ENCODE data around the gene ADGRB2. TPM values are rescaled to one million over a fixed set of nuclear protein-coding genes. Genes with fewer than 3 reads are reported as not detected.

ADGRB2 gene
- total RNA-seq, 4 donors from 2014 or later = 1.1 to 2.2 (median 1.7) TPM; not detected in 1

- H3K36me3 ChIP-seq = no peaks in the 10 kb centered on the region
- intact Hi-C loops (cut with DNase I; ENCODE audit: low total_unique reads) = no loop called here
- H3K9me3 ChIP-seq = no peaks in the 10 kb centered on the region
- H3K4me1 ChIP-seq = no peaks in the 10 kb centered on the region
- TF ChIP-seq, protein P1, sequence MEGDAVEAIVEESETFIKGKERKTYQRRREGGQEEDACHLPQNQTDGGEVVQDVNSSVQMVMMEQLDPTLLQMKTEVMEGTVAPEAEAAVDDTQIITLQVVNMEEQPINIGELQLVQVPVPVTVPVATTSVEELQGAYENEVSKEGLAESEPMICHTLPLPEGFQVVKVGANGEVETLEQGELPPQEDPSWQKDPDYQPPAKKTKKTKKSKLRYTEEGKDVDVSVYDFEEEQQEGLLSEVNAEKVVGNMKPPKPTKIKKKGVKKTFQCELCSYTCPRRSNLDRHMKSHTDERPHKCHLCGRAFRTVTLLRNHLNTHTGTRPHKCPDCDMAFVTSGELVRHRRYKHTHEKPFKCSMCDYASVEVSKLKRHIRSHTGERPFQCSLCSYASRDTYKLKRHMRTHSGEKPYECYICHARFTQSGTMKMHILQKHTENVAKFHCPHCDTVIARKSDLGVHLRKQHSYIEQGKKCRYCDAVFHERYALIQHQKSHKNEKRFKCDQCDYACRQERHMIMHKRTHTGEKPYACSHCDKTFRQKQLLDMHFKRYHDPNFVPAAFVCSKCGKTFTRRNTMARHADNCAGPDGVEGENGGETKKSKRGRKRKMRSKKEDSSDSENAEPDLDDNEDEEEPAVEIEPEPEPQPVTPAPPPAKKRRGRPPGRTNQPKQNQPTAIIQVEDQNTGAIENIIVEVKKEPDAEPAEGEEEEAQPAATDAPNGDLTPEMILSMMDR (IDR thresholded peaks at IDR 0.05 in 4 of 5, conservative IDR thresholded peaks at IDR 0.05 in 1 of 5) = no peak
- TF ChIP-seq POLR2A (IDR thresholded peaks at IDR 0.05) = no peak
- ATAC-seq = no peak
- DNase-seq = no peak
- H3K4me3 ChIP-seq = no peak overlapping the region
- no peaks in the 10 kb centered on the region for H3K27me3 ChIP-seq
- no peak overlapping the region for H3K27ac ChIP-seq
- in situ Hi-C loops (cut with MboI; ENCODE audit: low sequenced_read_pairs in 4 of 4) = no loop called here
Measured at GRCh38 chr1:31688233-31688918, 75.8 kb downstream of the ADGRB2 start.

GRCh38 chr1:31687601-31688000 is 76.5 kb downstream of the ADGRB2 start:
- Histone ChIP-seq H3K4me3 (no peak overlapping the region), H3K9me3 (no peaks in the 10 kb centered on the region), H3K36me3 (no peaks in the 10 kb centered on the region), H3K4me1 (no peaks in the 10 kb centered on the region), H3K27me3 (no peaks in the 10 kb centered on the region), H3K27ac (no peak overlapping the region)
- no peak for TF ChIP-seq POLR2A (IDR thresholded peaks at IDR 0.05)
- TF ChIP-seq, protein P1 (IDR thresholded peaks at IDR 0.05 in 4 of 5, conservative IDR thresholded peaks at IDR 0.05 in 1 of 5) = no peak
- in situ Hi-C loops (cut with MboI; ENCODE audit: low sequenced_read_pairs in 4 of 4) (no loop called here), intact Hi-C loops (cut with DNase I; ENCODE audit: low total_unique reads) (no loop called here)
- no peak for ATAC-seq
- no peak for DNase-seq

GRCh38 chr1:31685795-31686194 is 78.3 kb downstream of the ADGRB2 start:
- DNase-seq = no peak
- Histone ChIP-seq H3K9me3 (no peaks in the 10 kb centered on the region), H3K27ac (no peak overlapping the region), H3K4me3 (no peak overlapping the region), H3K36me3 (no peaks in the 10 kb centered on the region), H3K4me1 (no peaks in the 10 kb centered on the region), H3K27me3 (no peaks in the 10 kb centered on the region)
- TF ChIP-seq, protein P1 (IDR thresholded peaks at IDR 0.05 in 4 of 5, conservative IDR thresholded peaks at IDR 0.05 in 1 of 5) = no peak
- no peak for TF ChIP-seq POLR2A (IDR thresholded peaks at IDR 0.05)
- no peak for ATAC-seq
- intact Hi-C loops (cut with DNase I; ENCODE audit: low total_unique reads) (no loop called here), in situ Hi-C loops (cut with MboI; ENCODE audit: low sequenced_read_pairs in 4 of 4) (no loop called here)

DNA sequence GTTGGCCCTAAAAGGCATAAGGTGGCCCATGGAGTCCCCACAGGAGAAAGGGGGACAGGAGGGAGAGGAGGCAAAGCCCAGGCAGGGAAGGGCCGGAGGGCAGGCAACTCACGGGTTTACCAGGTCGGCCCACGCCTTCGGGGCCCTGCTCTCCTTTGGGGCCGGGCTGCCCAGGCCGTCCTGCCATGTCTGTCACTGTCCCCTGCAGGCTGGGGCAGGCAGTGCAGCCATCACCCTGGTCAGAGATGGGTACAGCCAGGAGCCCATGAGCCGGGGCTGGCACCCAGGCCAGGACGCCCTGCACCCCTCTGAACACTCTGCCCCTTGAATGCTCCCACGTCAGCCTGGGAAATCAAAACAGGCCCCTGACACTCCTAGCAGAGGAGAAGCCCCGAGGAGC is 80.1 kb downstream of the ADGRB2 start:
- no peak overlapping the region for H3K4me3 ChIP-seq
- no peak for DNase-seq
- TF ChIP-seq POLR2A (IDR thresholded peaks at IDR 0.05) = no peak
- TF ChIP-seq, protein P1 (IDR thresholded peaks at IDR 0.05 in 4 of 5, conservative IDR thresholded peaks at IDR 0.05 in 1 of 5) = peak in 4 of 5 experiments; percentile 32 to 59 (median 52)
- H3K27me3 ChIP-seq = no peaks in the 10 kb centered on the region
- no peaks in the 10 kb centered on the region for H3K4me1 ChIP-seq
- peak in 1 of 2 donors; percentile 30 for ATAC-seq
- H3K9me3 ChIP-seq = no peaks in the 10 kb centered on the region
- no peaks in the 10 kb centered on the region for H3K36me3 ChIP-seq
- intact Hi-C loops (cut with DNase I; ENCODE audit: low total_unique reads) = no loop called here
- no peak overlapping the region for H3K27ac ChIP-seq
- in situ Hi-C loops (cut with MboI; ENCODE audit: low sequenced_read_pairs in 4 of 4) = no loop called here

- no peaks in the 10 kb centered on the region for H3K27me3 ChIP-seq
- no peaks in the 10 kb centered on the region for H3K36me3 ChIP-seq
Measured at GRCh38 chr1:31681415-31681814, 82.7 kb downstream of the ADGRB2 start.

More at GRCh38 chr1:31681415-31681814, 82.7 kb downstream of the ADGRB2 start:
- intact Hi-C loops (cut with DNase I; ENCODE audit: low total_unique reads) (no loop called here), in situ Hi-C loops (cut with MboI; ENCODE audit: low sequenced_read_pairs in 4 of 4) (no loop called here)
- Histone ChIP-seq H3K4me1 (no peaks in the 10 kb centered on the region), H3K27ac (no peak overlapping the region), H3K9me3 (no peaks in the 10 kb centered on the region), H3K4me3 (no peak overlapping the region)
- DNase-seq (no peak), ATAC-seq (no peak)
- TF ChIP-seq, protein P1 (IDR thresholded peaks at IDR 0.05 in 4 of 5, conservative IDR thresholded peaks at IDR 0.05 in 1 of 5) = no peak
- TF ChIP-seq POLR2A (IDR thresholded peaks at IDR 0.05) = no peak

All from gastrocnemius medialis (tissue), 4 donors.